GM18499 (cell line): ENCODE measurements around the gene ACAA1.

Experiments
- ATAC-seq: cut with Tn5 transposase; IDR thresholded peaks from one replicate; pipeline ENCODE4 v1.9.1; 2021; ENCODE audit warnings: moderate number of reproducible peaks; ENCODE audit not compliant: insufficient read depth, unreplicated experiment

The ACAA1 gene

GRCh38 chr3:38154625-38155255, 17.8 kb upstream of the ACAA1 start:
- no peak for ATAC-seq

GRCh38 chr3:38154033-38154494, 17.1 kb upstream of the ACAA1 start:
- no peak for ATAC-seq

GRCh38 chr3:38153221-38153620, 16.3 kb upstream of the ACAA1 start:
- no peak for ATAC-seq

GRCh38 chr3:38152609-38153008, 15.7 kb upstream of the ACAA1 start:
- no peak for ATAC-seq

GRCh38 chr3:38151667-38152265, 14.8 kb upstream of the ACAA1 start:
- ATAC-seq, result no peak

- no peak for ATAC-seq
Observed at GRCh38 chr3:38150780-38151528, 14.0 kb upstream of the ACAA1 start.

GRCh38 chr3:38149708-38150107, 12.8 kb upstream of the ACAA1 start:
- no peak for ATAC-seq

GRCh38 chr3:38148311-38148882, 11.5 kb upstream of the ACAA1 start:
- no peak for ATAC-seq

- no peak for ATAC-seq
Observed at GRCh38 chr3:38147421-38147820, 10.5 kb upstream of the ACAA1 start.

GRCh38 chr3:38146504-38146903, 9.6 kb upstream of the ACAA1 start:
- ATAC-seq, result no peak

- ATAC-seq, result no peak
Observed at GRCh38 chr3:38143511-38143910, 6.6 kb upstream of the ACAA1 start.

- no peak for ATAC-seq
Observed at GRCh38 chr3:38142959-38143358, 6.0 kb upstream of the ACAA1 start.

- no peak for ATAC-seq
Observed at GRCh38 chr3:38141952-38142273, 5.0 kb upstream of the ACAA1 start.

GRCh38 chr3:38141173-38141951, 4.4 kb upstream of the ACAA1 start:
- ATAC-seq, result no peak

- ATAC-seq, result no peak
Observed at GRCh38 chr3:38140326-38141172, 3.6 kb upstream of the ACAA1 start.

- no peak for ATAC-seq
Observed at GRCh38 chr3:38139652-38140051, 2.7 kb upstream of the ACAA1 start.

- no peak for ATAC-seq
Observed at GRCh38 chr3:38139191-38139590, 2.3 kb upstream of the ACAA1 start.

- no peak for ATAC-seq
Observed at GRCh38 chr3:38138349-38139190, 1.6 kb upstream of the ACAA1 start, which contains the start of gene MYD88. MYD88 (plus strand) TSS chr3:38138661; CDS start chr3:38138701, 40 bp downstream.
